GM12878 (cell line): ENCODE data around the gene ZNF385D.

ENCODE experiments used
- CTCF ChIP-seq, 3 experiments: IDR thresholded peaks in 2 of 3; conservative IDR thresholded peaks in 1 of 3; 2 replicates each; pipeline ENCODE4 v1.5.1; 2011; ENCODE audit warnings: low read depth in 3 of 3, low read length in 3 of 3, mild to moderate bottlenecking in 3 of 3, control low read depth in 2 of 3, moderate library complexity in 2 of 3, inconsistent platforms in 1 of 3, mixed read lengths in 1 of 3; ENCODE audit not compliant: control insufficient read depth in 2 of 3, insufficient read depth in 1 of 3; ENCODE audit errors: extremely low read depth in 1 of 3
- DPF2 ChIP-seq: fragments of 450-650 bp; IDR thresholded peaks from 2 replicates; pipeline ENCODE4 v1.6.1; 2017; ENCODE audit warnings: mild to moderate bottlenecking
- E2F8 ChIP-seq: fragments of 450-650 bp; IDR thresholded peaks from 2 replicates; pipeline ENCODE4 v1.6.1; 2018; ENCODE audit warnings: mild to moderate bottlenecking, low read depth, moderate library complexity; ENCODE audit not compliant: partially characterized antibody
- MYC ChIP-seq: IDR thresholded peaks from 2 replicates; pipeline ENCODE4 v1.6.1; 2011; ENCODE audit warnings: mild to moderate bottlenecking, low read length, moderate library complexity, inconsistent platforms; ENCODE audit not compliant: insufficient read depth, insufficient replicate concordance, insufficient read length, severe bottlenecking
- POLR2AphosphoS5 ChIP-seq: IDR thresholded peaks from 2 replicates; pipeline ENCODE4 v1.6.1; 2011; ENCODE audit warnings: mild to moderate bottlenecking, low read length, inconsistent platforms
- SP1 ChIP-seq: IDR thresholded peaks from one replicate; pipeline ENCODE4 v1.6.1; 2011; ENCODE audit warnings: low read depth, low read length
- STAT1 ChIP-seq: fragments of 450-650 bp; conservative IDR thresholded peaks from 2 replicates; pipeline ENCODE4 v1.6.1; 2014; ENCODE audit warnings: antibody characterized with exemption, mild to moderate bottlenecking
- TBL1XR1 ChIP-seq: IDR thresholded peaks from 2 replicates; pipeline ENCODE4 v1.6.1; 2012; ENCODE audit warnings: low read depth, low read length, improper control_type of control experiment
- USF1 ChIP-seq: IDR thresholded peaks from 2 replicates; pipeline ENCODE4 v1.6.1; 2011; ENCODE audit warnings: borderline replicate concordance, low read depth, mild to moderate bottlenecking, moderate library complexity, mixed read lengths, low read length; ENCODE audit not compliant: insufficient read depth; ENCODE audit errors: extremely low read length
- USF2 ChIP-seq: IDR thresholded peaks from 2 replicates; pipeline ENCODE4 v1.6.1; 2011; ENCODE audit warnings: low read depth, low read length, improper control_type of control experiment, borderline replicate concordance
- YY1 ChIP-seq: IDR thresholded peaks from 2 replicates; pipeline ENCODE4 v1.6.1; 2011; ENCODE audit warnings: low read depth, mild to moderate bottlenecking, low read length

GRCh38 chr3:21544076-21544462 lies 206.9 kb downstream of the ZNF385D start:
- TF ChIP-seq CTCF (IDR thresholded peaks at IDR 0.05 in 2 of 3, conservative IDR thresholded peaks at IDR 0.05 in 1 of 3; ENCODE audit: control insufficient read depth in 2 of 3, extremely low read depth in 1 of 3, insufficient read depth in 1 of 3, low read depth in 3 of 3, low read length in 3 of 3) (no peak), POLR2AphosphoS5 (no peak), DPF2 (no peak), SP1 (no peak), USF1 (no peak), MYC (no peak), USF2 (no peak), STAT1 (no peak), E2F8 (no peak), YY1 (no peak), TBL1XR1 (no peak)
